Measurements from ENCODE around the gene MOB3B. TPM values are rescaled to one million over a fixed set of nuclear protein-coding genes. Genes with fewer than 3 reads are reported as not detected.
A peak's percentile ranks its signal among the peaks of the same experiment; 100 is the strongest.

The MOB3B gene
- polyA plus RNA-seq, 2 of the 4 experiments (the other 2 are of a cell fraction) = 6.0 to 6.4 TPM

DNA sequence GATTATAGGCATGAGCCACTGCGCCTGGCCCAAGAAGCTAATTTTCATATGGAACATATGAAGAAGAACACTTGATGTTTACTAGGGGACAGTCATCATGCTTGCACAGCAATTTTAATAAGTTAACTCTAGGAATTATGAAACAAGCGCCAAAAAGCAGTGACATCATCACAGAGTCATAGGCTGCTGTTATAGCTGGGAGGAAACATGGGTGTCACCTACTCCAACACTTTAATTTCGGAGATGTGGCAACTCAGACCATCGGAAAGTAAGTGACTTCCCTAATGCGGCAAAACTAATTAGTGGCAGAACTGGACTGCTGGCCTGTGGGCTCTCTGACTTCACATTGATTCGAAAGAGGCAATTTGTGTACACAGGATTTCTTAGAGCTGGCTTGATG, 194.5 kb downstream of the MOB3B start:
- CTCF ChIA-PET = interaction anchor here (9.3 to 11.3 kb wide), 2 partner anchors 200 to 212 kb away, joined by 139 to 266 read pairs; partner anchors contain the start of gene MOB3B
- no peak for FAIRE-seq
- WGBS (ENCODE audit: missing lambda C conversion rate) = 84% methylated on average over 6 of the region's 6 CpGs

DNA sequence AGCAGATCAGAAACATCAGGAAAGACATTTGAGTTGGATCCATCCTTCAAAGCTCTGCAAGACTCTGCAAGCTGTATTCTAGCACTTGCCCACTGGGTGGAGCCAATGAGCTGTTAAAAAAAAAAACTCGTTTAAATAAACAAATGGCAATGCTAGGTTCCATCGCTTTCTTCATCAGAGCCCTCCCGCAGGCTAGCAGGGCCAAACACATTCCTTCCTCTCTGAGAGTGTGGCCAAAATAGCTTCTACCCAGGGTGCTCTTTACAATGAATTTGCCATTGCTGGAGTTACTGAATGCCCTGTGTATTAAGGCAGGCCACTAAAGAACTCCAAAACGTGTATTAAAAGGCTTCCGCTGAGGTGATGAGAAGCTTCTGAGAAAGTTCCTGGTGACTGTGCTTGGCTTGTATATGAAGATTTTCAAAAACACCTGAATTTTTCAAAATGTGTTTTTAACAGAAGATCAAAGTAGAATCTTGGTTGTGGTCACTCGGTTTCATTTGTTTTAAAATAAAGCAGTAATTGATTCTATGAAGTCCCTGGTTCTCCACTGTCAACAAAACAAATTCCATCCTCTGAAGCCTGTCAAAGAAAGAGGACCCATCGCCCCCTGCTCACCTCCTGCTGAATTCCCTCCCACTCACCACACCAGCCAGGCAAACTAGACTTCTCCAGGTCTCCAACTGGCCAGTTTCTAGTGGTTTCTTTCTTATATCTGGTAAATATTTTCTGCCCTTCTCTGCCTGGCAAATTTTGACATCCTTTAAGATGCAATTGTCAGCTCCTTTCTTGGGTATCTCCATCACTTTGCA, 196.2 kb downstream of the MOB3B start:
- Histone ChIP-seq H3K4me1 (peaks cover 6% of the 10 kb centered on the region; the same call in 2 of the 3 replicates), H3K9me3 (no peaks in the 10 kb centered on the region), H3K27ac (peak overlapping the region; percentile 53; a peak in 4 of 6 replicates), H3K4me3 (no peak overlapping the region), H3K4me2 (peak overlapping the region; percentile 52)
- 41% methylated on average over 7 of the region's 7 CpGs for WGBS (ENCODE audit: missing lambda C conversion rate)
- DNase-seq (ENCODE audit: low read depth in 1 of 2, low spot score in 1 of 2) (peak; percentile 59 to 71), FAIRE-seq (peak; percentile 80), ATAC-seq (peak; percentile 58 to 84)
- ChIA-PET CTCF (interaction anchor here (0.6 to 11.3 kb wide), 42 partner anchors 10 to 683 kb away, joined by 3 to 266 read pairs (median 4); partner anchors contain the start of gene MOB3B), POLR2A (interaction anchor here (1.3 to 1.5 kb wide), 3 partner anchors 196 to 240 kb away, joined by 4 to 9 read pairs (median 6); partner anchors contain the start of genes C9orf72 and MOB3B)
- no peak for TF ChIP-seq GATA3 (IDR thresholded peaks at IDR 0.05; ENCODE audit: borderline replicate concordance)
- TF ChIP-seq, protein P1, sequence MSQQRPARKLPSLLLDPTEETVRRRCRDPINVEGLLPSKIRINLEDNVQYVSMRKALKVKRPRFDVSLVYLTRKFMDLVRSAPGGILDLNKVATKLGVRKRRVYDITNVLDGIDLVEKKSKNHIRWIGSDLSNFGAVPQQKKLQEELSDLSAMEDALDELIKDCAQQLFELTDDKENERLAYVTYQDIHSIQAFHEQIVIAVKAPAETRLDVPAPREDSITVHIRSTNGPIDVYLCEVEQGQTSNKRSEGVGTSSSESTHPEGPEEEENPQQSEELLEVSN (IDR thresholded peaks at IDR 0.05; ENCODE audit: borderline replicate concordance, low read depth) = no peak
- no peak for TF ChIP-seq MAZ (IDR thresholded peaks at IDR 0.05; ENCODE audit: borderline replicate concordance, low read depth, low read length)
- TF ChIP-seq MAFK (IDR thresholded peaks at IDR 0.05; ENCODE audit: partially characterized antibody) = no peak
- no peak for TF ChIP-seq CBX2 (IDR thresholded peaks at IDR 0.05; ENCODE audit: borderline replicate concordance, low read depth)
- TF ChIP-seq SMC3 (IDR thresholded peaks at IDR 0.05) = peak; percentile 96
- no peak for TF ChIP-seq PHF8 (IDR thresholded peaks at IDR 0.05; ENCODE audit: borderline replicate concordance, low read depth)
- TF ChIP-seq, protein P2, sequence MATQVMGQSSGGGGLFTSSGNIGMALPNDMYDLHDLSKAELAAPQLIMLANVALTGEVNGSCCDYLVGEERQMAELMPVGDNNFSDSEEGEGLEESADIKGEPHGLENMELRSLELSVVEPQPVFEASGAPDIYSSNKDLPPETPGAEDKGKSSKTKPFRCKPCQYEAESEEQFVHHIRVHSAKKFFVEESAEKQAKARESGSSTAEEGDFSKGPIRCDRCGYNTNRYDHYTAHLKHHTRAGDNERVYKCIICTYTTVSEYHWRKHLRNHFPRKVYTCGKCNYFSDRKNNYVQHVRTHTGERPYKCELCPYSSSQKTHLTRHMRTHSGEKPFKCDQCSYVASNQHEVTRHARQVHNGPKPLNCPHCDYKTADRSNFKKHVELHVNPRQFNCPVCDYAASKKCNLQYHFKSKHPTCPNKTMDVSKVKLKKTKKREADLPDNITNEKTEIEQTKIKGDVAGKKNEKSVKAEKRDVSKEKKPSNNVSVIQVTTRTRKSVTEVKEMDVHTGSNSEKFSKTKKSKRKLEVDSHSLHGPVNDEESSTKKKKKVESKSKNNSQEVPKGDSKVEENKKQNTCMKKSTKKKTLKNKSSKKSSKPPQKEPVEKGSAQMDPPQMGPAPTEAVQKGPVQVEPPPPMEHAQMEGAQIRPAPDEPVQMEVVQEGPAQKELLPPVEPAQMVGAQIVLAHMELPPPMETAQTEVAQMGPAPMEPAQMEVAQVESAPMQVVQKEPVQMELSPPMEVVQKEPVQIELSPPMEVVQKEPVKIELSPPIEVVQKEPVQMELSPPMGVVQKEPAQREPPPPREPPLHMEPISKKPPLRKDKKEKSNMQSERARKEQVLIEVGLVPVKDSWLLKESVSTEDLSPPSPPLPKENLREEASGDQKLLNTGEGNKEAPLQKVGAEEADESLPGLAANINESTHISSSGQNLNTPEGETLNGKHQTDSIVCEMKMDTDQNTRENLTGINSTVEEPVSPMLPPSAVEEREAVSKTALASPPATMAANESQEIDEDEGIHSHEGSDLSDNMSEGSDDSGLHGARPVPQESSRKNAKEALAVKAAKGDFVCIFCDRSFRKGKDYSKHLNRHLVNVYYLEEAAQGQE (IDR thresholded peaks at IDR 0.05) = no peak
- no peak for TF ChIP-seq POLR2A (IDR thresholded peaks at IDR 0.05; ENCODE audit: low read length)
- no peak for TF ChIP-seq ZC3H11A (IDR thresholded peaks at IDR 0.05)
- no peak for TF ChIP-seq HOXA7 (CRISPR knock-in tag; IDR thresholded peaks at IDR 0.05)
- TF ChIP-seq, protein P3, sequence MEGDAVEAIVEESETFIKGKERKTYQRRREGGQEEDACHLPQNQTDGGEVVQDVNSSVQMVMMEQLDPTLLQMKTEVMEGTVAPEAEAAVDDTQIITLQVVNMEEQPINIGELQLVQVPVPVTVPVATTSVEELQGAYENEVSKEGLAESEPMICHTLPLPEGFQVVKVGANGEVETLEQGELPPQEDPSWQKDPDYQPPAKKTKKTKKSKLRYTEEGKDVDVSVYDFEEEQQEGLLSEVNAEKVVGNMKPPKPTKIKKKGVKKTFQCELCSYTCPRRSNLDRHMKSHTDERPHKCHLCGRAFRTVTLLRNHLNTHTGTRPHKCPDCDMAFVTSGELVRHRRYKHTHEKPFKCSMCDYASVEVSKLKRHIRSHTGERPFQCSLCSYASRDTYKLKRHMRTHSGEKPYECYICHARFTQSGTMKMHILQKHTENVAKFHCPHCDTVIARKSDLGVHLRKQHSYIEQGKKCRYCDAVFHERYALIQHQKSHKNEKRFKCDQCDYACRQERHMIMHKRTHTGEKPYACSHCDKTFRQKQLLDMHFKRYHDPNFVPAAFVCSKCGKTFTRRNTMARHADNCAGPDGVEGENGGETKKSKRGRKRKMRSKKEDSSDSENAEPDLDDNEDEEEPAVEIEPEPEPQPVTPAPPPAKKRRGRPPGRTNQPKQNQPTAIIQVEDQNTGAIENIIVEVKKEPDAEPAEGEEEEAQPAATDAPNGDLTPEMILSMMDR (IDR thresholded peaks at IDR 0.05) = peak; percentile 89
- TF ChIP-seq CHD4 (IDR thresholded peaks at IDR 0.05; ENCODE audit: borderline replicate concordance) = no peak
- peak; percentile 90 to 97 for TF ChIP-seq RAD21 (conservative IDR thresholded peaks at IDR 0.05 in 1 of 2, IDR thresholded peaks at IDR 0.05 in 1 of 2)

More for the DNA sequence above, 194.5 kb downstream of the MOB3B start:
- TF ChIP-seq MAFK (IDR thresholded peaks at IDR 0.05; ENCODE audit: partially characterized antibody) = peak; percentile 21
- no peak for TF ChIP-seq CEBPB (IDR thresholded peaks at IDR 0.05)
- POLR2A ChIA-PET = no interaction called here
- H3K9me3 ChIP-seq = no peaks in the 10 kb centered on the region
- ATAC-seq (no peak), DNase-seq (ENCODE audit: low read depth in 1 of 2, low spot score in 1 of 2) (no peak)
- H3K4me1 ChIP-seq = peaks cover 6% of the 10 kb centered on the region; the same call in 2 of the 3 replicates
- no peak overlapping the region for H3K27ac ChIP-seq
- H3K4me2 ChIP-seq = no peak overlapping the region
- H3K4me3 ChIP-seq = no peak overlapping the region
